GM12892 (cell line): ENCODE measurements around the gene ACVR2B.

Experiments used
- POLR2A ChIP-seq: IDR thresholded peaks from 2 replicates; pipeline ENCODE4 v1.6.1; 2011; ENCODE audit warnings: low read depth, low read length, control low read depth
- POLR2AphosphoS5 ChIP-seq: IDR thresholded peaks from 2 replicates; pipeline ENCODE4 v1.6.1; 2011; ENCODE audit warnings: low read depth, low read length, control low read depth

GRCh38 chr3:38522002-38522401, 68.3 kb downstream of the ACVR2B start:
- TF ChIP-seq POLR2A (no peak), POLR2AphosphoS5 (no peak)
